GM20000 (cell line): ENCODE results near the gene PTPRN2.
"Not testable (repeated sequence)": the region's sequence is repeated elsewhere in the genome, so short reads cannot be mapped to it uniquely, and the experiment has no call there.

Source experiments
- DNase-seq: peaks from one replicate; pipeline ENCODE4 v3.0.0; 2012; ENCODE audit warnings: low spot score
- TF ChIP-seq, protein P1 (sequence below): IDR thresholded peaks from 2 replicates; pipeline ENCODE4 v1.5.1; 2012; ENCODE audit warnings: mild to moderate bottlenecking, control low read depth; ENCODE audit errors: extremely low read depth, missing control alignments

The PTPRN2 gene

DNA sequence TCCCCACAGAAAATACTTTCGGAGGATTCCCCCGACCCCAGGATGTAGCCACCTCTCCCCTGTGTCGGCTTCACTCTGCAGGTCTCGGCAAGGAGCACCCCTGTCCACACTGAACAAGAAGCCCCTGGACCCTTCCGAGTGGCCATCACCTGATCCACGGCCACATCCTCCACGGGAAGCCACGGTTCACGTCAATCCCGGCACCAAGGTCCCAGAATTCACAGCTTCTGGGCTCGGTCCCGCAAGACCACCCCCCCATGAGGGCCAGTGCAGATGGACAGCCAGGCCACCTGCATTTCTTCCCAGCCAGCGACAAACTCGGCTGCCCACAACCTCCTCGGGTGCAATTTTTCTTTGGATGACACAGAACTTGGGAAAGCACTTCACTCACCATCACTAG lies 199.6 kb downstream of the PTPRN2 start:
- TF ChIP-seq, protein P1, sequence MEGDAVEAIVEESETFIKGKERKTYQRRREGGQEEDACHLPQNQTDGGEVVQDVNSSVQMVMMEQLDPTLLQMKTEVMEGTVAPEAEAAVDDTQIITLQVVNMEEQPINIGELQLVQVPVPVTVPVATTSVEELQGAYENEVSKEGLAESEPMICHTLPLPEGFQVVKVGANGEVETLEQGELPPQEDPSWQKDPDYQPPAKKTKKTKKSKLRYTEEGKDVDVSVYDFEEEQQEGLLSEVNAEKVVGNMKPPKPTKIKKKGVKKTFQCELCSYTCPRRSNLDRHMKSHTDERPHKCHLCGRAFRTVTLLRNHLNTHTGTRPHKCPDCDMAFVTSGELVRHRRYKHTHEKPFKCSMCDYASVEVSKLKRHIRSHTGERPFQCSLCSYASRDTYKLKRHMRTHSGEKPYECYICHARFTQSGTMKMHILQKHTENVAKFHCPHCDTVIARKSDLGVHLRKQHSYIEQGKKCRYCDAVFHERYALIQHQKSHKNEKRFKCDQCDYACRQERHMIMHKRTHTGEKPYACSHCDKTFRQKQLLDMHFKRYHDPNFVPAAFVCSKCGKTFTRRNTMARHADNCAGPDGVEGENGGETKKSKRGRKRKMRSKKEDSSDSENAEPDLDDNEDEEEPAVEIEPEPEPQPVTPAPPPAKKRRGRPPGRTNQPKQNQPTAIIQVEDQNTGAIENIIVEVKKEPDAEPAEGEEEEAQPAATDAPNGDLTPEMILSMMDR = no peak
- DNase-seq = no peak

GRCh38 chr7:158387546-158387891 lies 200.1 kb downstream of the PTPRN2 start:
- DNase-seq = no peak
- TF ChIP-seq, protein P1 = no peak

- no peak for DNase-seq
- TF ChIP-seq, protein P1 = no peak
Measured at GRCh38 chr7:158386866-158387545, 200.6 kb downstream of the PTPRN2 start.

DNA sequence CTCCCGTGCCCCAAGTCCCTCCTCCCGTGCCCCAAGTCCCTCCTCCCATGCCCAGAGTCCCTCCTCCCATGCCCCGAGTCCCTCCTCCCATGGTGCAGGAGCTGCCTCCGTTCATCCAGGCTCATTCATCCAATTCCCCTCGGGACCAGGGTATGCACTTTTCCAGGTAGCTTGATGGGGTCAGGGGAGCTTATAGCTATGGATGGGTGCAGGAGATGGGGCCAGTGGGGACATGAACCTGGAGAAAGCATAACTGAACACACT lies 201.3 kb downstream of the PTPRN2 start:
- DNase-seq = no peak
- TF ChIP-seq, protein P1 = no peak

- DNase-seq = not testable (repeated sequence)
Measured at GRCh38 chr7:158385496-158386354, 201.9 kb downstream of the PTPRN2 start.

DNA sequence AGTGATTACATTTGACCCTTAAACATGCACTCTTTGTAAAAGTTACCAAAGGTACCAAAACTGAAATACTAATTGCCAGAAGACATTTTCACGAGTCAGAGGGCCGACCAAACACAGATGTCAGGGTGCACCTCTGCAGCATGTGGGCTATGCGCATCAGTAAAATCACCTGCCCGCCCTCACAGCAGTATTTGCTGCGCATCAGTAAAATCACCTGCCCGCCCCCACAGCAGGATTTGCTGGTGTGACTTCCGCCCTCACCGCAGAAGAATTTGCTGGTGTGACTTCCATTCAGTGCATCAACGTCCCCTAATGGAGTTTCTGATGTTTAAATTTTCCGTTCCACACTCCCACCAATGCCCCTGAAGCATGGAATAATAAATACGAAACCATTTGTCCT lies 202.9 kb downstream of the PTPRN2 start:
- TF ChIP-seq, protein P1 = no peak
- no peak for DNase-seq

DNA sequence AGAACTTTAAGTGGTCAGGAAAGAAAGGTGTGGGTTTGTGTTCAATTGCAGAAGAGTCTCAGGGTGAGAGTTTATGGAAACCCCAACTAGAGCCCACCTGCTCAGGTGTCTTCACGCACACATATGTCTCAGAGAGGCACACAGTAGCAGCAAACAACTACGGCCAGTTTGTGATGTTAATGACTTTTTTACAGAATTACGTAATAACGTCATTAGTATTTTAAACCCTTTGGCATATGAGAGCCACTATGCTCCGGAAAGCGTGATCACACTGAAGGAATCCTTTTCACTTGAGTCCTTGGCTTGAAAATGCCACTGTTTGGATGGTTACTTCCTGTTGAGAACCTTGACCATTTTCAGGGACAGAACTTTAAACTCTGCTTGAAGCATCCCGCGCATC lies 204.0 kb downstream of the PTPRN2 start:
- no peak for DNase-seq
- TF ChIP-seq, protein P1 = no peak
